Uterus (tissue), 4 donors: Measurements from ENCODE around the gene CPED1. TPM values are rescaled to one million over a fixed set of nuclear protein-coding genes. Genes with fewer than 3 reads are reported as not detected.
"Not testable (repeated sequence)": the region's sequence is repeated elsewhere in the genome, so short reads cannot be mapped to it uniquely, and the experiment has no call there.

Experiments used
- DNase-seq, 2 donors: peaks; one replicate each; pipeline ENCODE4 v3.0.0-alpha.2; 2019 to 2020
- H3K27ac ChIP-seq, 2 donors: fragments of 200-600 bp; sonication (generic); 1 replicate in 1 of 2; 2 replicates in 1 of 2; pipeline ENCODE4 v1.5.1; 2016 to 2018
- H3K27me3 ChIP-seq, 2 donors: fragments of 200-600 bp; sonication (generic); one replicate each; pipeline ENCODE4 v1.5.1; 2018 to 2019; ENCODE audit warnings: control low read depth in 1 of 2
- H3K36me3 ChIP-seq, 2 donors: fragments of 200-600 bp; sonication (generic); one replicate each; pipeline ENCODE4 v1.5.1; 2019; ENCODE audit warnings: control low read depth in 1 of 2
- H3K4me1 ChIP-seq, 2 donors: fragments of 200-600 bp; sonication (generic); one replicate each; pipeline ENCODE4 v1.5.1; 2018 to 2019; ENCODE audit warnings: control low read depth in 1 of 2
- H3K4me3 ChIP-seq, 2 donors: fragments of 200-600 bp; sonication (generic); 1 replicate in 1 of 2; 2 replicates in 1 of 2; pipeline ENCODE4 v1.5.1; 2018 to 2019; ENCODE audit warnings: mild to moderate bottlenecking in 1 of 2
- H3K9me3 ChIP-seq, 2 donors: fragments of 200-600 bp; sonication (generic); one replicate each; pipeline ENCODE4 v1.5.1; 2019; ENCODE audit warnings: control low read depth in 1 of 2
- CTCF ChIP-seq, 4 experiments: fragments of 200-600 bp in 2 of 4; fragments of 450-650 bp in 2 of 4; sonication (generic) in 2 of 4; IDR thresholded peaks; one replicate each; pipeline ENCODE4 v1.5.1; 2016 to 2019; ENCODE audit warnings: antibody characterized with exemption in 4 of 4, mild to moderate bottlenecking in 2 of 4, moderate library complexity in 1 of 4
- POLR2A ChIP-seq, 2 donors: fragments of 450-650 bp; IDR thresholded peaks; one replicate each; pipeline ENCODE4 v1.6.1; 2016; ENCODE audit warnings: antibody characterized with exemption in 2 of 2, mild to moderate bottlenecking in 1 of 2, moderate library complexity in 1 of 2
- intact Hi-C: fragments of 100-400 bp; cut with DNase I; formaldehyde crosslinking; loops from one replicate; pipeline ENCODE4 v1.15.1; 2023; ENCODE audit warnings: low total_unique reads
- total RNA-seq, 4 donors: library from RNA; depleted of rRNA in 3 of 4; stranded (reverse); fragments of >200 nt in 3 of 4; gene quantifications; one replicate each; pipeline versions ENCODE4 v1.1.0 to v1.2.4, GENCODE V29; 2014 to 2023
- donor health status: DM: yes; HTN: yes; CAD: no.

Gene CPED1
- total RNA-seq, 4 donors from 2014 or later: 47.4 to 194 (median 59.2) TPM

GRCh38 chr7:120979765-120980499, 8.6 kb upstream of the CPED1 start:
- Histone ChIP-seq H3K4me3 (no peak overlapping the region), H3K9me3 (no peaks in the 10 kb centered on the region), H3K36me3 (no peaks in the 10 kb centered on the region), H3K27me3 (no peaks in the 10 kb centered on the region), H3K27ac (no peak overlapping the region), H3K4me1 (no peaks in the 10 kb centered on the region)
- TF ChIP-seq CTCF (IDR thresholded peaks at IDR 0.05) (no peak), POLR2A (IDR thresholded peaks at IDR 0.05) (no peak)
- intact Hi-C loops: no loop called here
- DNase-seq: no peak

GRCh38 chr7:120981117-120981516, 7.4 kb upstream of the CPED1 start:
- Histone ChIP-seq H3K27ac (no peak overlapping the region), H3K9me3 (no peaks in the 10 kb centered on the region), H3K4me1 (no peaks in the 10 kb centered on the region), H3K36me3 (no peaks in the 10 kb centered on the region), H3K27me3 (no peaks in the 10 kb centered on the region), H3K4me3 (no peak overlapping the region)
- intact Hi-C loops: no loop called here
- no peak for DNase-seq
- TF ChIP-seq CTCF (IDR thresholded peaks at IDR 0.05) (no peak), POLR2A (IDR thresholded peaks at IDR 0.05) (no peak)

DNA sequence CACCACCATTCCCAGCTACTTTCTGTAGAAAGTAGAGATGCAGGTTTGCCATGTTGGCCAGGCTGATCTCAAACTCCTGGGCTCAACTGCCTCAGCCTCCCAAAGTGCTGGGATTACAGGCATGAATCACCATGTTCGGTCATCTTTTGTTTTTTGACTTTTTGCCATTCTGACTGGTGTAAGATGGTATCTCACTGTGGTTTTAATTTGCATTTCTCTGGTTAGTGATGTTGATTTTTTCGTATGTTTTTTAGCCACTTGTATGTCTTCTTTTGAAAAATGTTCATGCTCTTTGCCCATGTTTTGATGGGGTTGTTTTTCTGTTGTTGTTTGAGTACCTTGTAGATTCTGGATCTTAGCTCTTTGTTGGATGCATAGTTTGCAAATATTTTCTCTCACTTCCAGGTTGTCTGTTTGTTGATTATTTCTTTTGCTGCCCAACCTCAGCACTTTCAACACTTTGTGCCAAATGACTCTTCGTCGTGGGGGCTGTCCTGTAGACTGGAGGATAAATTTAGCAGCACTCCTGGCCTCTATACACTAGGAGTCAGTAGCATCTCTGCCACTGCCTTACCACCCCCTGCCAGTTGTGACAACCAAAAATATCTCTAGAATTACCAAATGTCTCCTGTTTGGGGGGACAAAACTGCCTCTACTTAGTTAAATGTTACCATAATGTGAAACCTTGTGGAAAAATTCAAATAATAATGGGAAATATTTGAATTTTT, 6.5 kb upstream of the CPED1 start:
- H3K36me3 ChIP-seq: no peaks in the 10 kb centered on the region
- no peak overlapping the region for H3K27ac ChIP-seq
- H3K27me3 ChIP-seq: no peaks in the 10 kb centered on the region
- intact Hi-C loops: no loop called here
- TF ChIP-seq CTCF (IDR thresholded peaks at IDR 0.05) (no peak), POLR2A (IDR thresholded peaks at IDR 0.05) (no peak)
- no peaks in the 10 kb centered on the region for H3K9me3 ChIP-seq
- no peak overlapping the region for H3K4me3 ChIP-seq
- no peak for DNase-seq
- no peaks in the 10 kb centered on the region for H3K4me1 ChIP-seq

DNA sequence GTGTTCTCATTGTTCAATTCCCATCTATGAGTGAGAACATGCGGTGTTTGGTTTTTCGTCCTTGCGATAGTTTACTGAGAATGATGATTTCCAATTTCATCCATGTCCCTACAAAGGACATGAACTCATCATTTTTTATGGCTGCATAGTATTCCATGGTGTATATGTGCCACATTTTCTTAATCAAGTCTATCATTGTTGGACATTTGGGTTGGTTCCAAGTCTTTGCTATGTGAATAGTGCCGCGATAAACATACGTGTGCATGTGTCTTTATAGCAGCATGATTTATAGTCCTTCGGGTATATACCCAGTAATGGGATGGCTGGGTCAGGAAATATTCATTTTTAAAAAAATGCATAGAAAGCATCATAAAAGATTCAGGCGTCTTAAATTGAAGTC, 4.9 kb upstream of the CPED1 start:
- H3K27me3 ChIP-seq, H3K36me3 ChIP-seq, H3K4me1 ChIP-seq, H3K9me3 ChIP-seq, H3K4me3 ChIP-seq, intact Hi-C loops, DNase-seq, H3K27ac ChIP-seq: not testable (repeated sequence)

GRCh38 chr7:120984406-120984805, 4.1 kb upstream of the CPED1 start:
- TF ChIP-seq POLR2A (IDR thresholded peaks at IDR 0.05): no peak
- TF ChIP-seq CTCF (IDR thresholded peaks at IDR 0.05): no peak
- no peak overlapping the region for H3K27ac ChIP-seq
- H3K9me3 ChIP-seq: no peaks in the 10 kb centered on the region
- no peaks in the 10 kb centered on the region for H3K36me3 ChIP-seq
- no peak overlapping the region for H3K4me3 ChIP-seq
- no peaks in the 10 kb centered on the region for H3K27me3 ChIP-seq
- DNase-seq: no peak
- H3K4me1 ChIP-seq: no peaks in the 10 kb centered on the region
- intact Hi-C loops: no loop called here
